ENCODE results near the gene CKLF. TPM values are rescaled to one million over a fixed set of nuclear protein-coding genes. Genes with fewer than 3 reads are reported as not detected.

The CKLF gene
- total and polyA plus RNA-seq, 4 donors, result 9.5 to 36.1 (median 21.5) TPM

GRCh38 chr16:66507731-66508239, 44.6 kb upstream of the CKLF start:
- DNase-seq (ENCODE audit: low spot score), result no peak
- Histone ChIP-seq H3K9me3 (ENCODE audit: control insufficient read depth in 4 of 4, low read length in 3 of 4) (no peaks in the 10 kb centered on the region), H3K4me3 (ENCODE audit: low read depth in 1 of 3, low read length in 3 of 3) (no peak overlapping the region), H3K27me3 (ENCODE audit: control insufficient read depth in 4 of 4, insufficient read depth in 4 of 4, low read length in 3 of 4) (no peaks in the 10 kb centered on the region), H3K27ac (ENCODE audit: low read depth in 1 of 2, low read length in 2 of 2) (peak overlapping the region in 1 of 2 donors; percentile 23), H3K36me3 (ENCODE audit: control insufficient read depth in 4 of 4, insufficient read depth in 3 of 4, low read depth in 1 of 4, low read length in 3 of 4) (no peaks in the 10 kb centered on the region), H3K4me1 (ENCODE audit: control insufficient read depth in 4 of 4, insufficient read depth in 4 of 4, low read length in 3 of 4) (peaks cover 18 to 47% (median 38%) of the 10 kb centered on the region in 4 donors), H3K9ac (ENCODE audit: low read depth in 1 of 2, low read length in 2 of 2) (no peak overlapping the region)
- WGBS, result 78% methylated on average over 4 of the region's 4 CpGs
- TF ChIP-seq RAD21 (IDR thresholded peaks at IDR 0.05) (no peak), JUND (IDR thresholded peaks at IDR 0.05) (no peak), HNF4G (IDR thresholded peaks at IDR 0.05) (no peak)

GRCh38 chr16:66508248-66508913, 44.0 kb upstream of the CKLF start:
- Histone ChIP-seq H3K27ac (ENCODE audit: low read depth in 1 of 2, low read length in 2 of 2) (peak overlapping the region; percentile 4 to 23), H3K27me3 (ENCODE audit: control insufficient read depth in 4 of 4, insufficient read depth in 4 of 4, low read length in 3 of 4) (no peaks in the 10 kb centered on the region), H3K9ac (ENCODE audit: low read depth in 1 of 2, low read length in 2 of 2) (no peak overlapping the region), H3K4me3 (ENCODE audit: low read depth in 1 of 3, low read length in 3 of 3) (no peak overlapping the region), H3K36me3 (ENCODE audit: control insufficient read depth in 4 of 4, insufficient read depth in 3 of 4, low read depth in 1 of 4, low read length in 3 of 4) (no peaks in the 10 kb centered on the region), H3K9me3 (ENCODE audit: control insufficient read depth in 4 of 4, low read length in 3 of 4) (no peaks in the 10 kb centered on the region), H3K4me1 (ENCODE audit: control insufficient read depth in 4 of 4, insufficient read depth in 4 of 4, low read length in 3 of 4) (peaks cover 18 to 48% (median 37%) of the 10 kb centered on the region in 4 donors)
- TF ChIP-seq RXRA (IDR thresholded peaks at IDR 0.05), result no peak
- TF ChIP-seq YY1 (IDR thresholded peaks at IDR 0.05), result no peak
- no peak for TF ChIP-seq FOXA1 (IDR thresholded peaks at IDR 0.05)
- no peak for TF ChIP-seq FOXA2 (IDR thresholded peaks at IDR 0.05)
- no peak for DNase-seq (ENCODE audit: low spot score)
- 74% methylated on average over 7 of the region's 7 CpGs for WGBS

GRCh38 chr16:66508914-66509496, 43.4 kb upstream of the CKLF start:
- H3K27ac ChIP-seq (ENCODE audit: low read depth in 1 of 2, low read length in 2 of 2), result peak overlapping the region; percentile 4 to 39
- 96% methylated on average over 9 of the region's 9 CpGs for WGBS

More at GRCh38 chr16:66508914-66509496, 43.4 kb upstream of the CKLF start:
- no peak for TF ChIP-seq GABPA (IDR thresholded peaks at IDR 0.05 in 1 of 2, conservative IDR thresholded peaks at IDR 0.05 in 1 of 2)
- no peak for TF ChIP-seq EGR1 (IDR thresholded peaks at IDR 0.05; ENCODE audit: low read depth in 2 of 2)
- TF ChIP-seq HNF4G (IDR thresholded peaks at IDR 0.05), result no peak
- no peak for TF ChIP-seq SP1 (IDR thresholded peaks at IDR 0.05)
- no peak for TF ChIP-seq CTCF (IDR thresholded peaks at IDR 0.05; ENCODE audit: low read depth, low read length, missing input control)
- TF ChIP-seq YY1 (IDR thresholded peaks at IDR 0.05), result no peak
- no peak for TF ChIP-seq JUND (IDR thresholded peaks at IDR 0.05)
- no peak for TF ChIP-seq HNF4A (conservative IDR thresholded peaks at IDR 0.05)
- no peak for TF ChIP-seq ZBTB33 (IDR thresholded peaks at IDR 0.05)
- TF ChIP-seq REST (IDR thresholded peaks at IDR 0.05), result no peak
- TF ChIP-seq RAD21 (IDR thresholded peaks at IDR 0.05), result no peak
- TF ChIP-seq NR2F2 (IDR thresholded peaks at IDR 0.05), result no peak
- TF ChIP-seq RXRA (IDR thresholded peaks at IDR 0.05), result no peak
- TF ChIP-seq ATF3 (IDR thresholded peaks at IDR 0.05), result no peak
- no peak for TF ChIP-seq MAX (IDR thresholded peaks at IDR 0.05)
- TF ChIP-seq FOXA2 (IDR thresholded peaks at IDR 0.05), result no peak
- TF ChIP-seq TAF1 (conservative IDR thresholded peaks at IDR 0.05), result no peak
- TF ChIP-seq FOXA1 (IDR thresholded peaks at IDR 0.05), result no peak
- H3K4me1 ChIP-seq (ENCODE audit: control insufficient read depth in 4 of 4, insufficient read depth in 4 of 4, low read length in 3 of 4), result peaks cover 20 to 49% (median 38%) of the 10 kb centered on the region in 4 donors
- H3K36me3 ChIP-seq (ENCODE audit: control insufficient read depth in 4 of 4, insufficient read depth in 3 of 4, low read depth in 1 of 4, low read length in 3 of 4), result no peaks in the 10 kb centered on the region
- no peak for DNase-seq (ENCODE audit: low spot score)
- no peaks in the 10 kb centered on the region for H3K9me3 ChIP-seq (ENCODE audit: control insufficient read depth in 4 of 4, low read length in 3 of 4)
- H3K9ac ChIP-seq (ENCODE audit: low read depth in 1 of 2, low read length in 2 of 2), result no peak overlapping the region
- H3K4me3 ChIP-seq (ENCODE audit: low read depth in 1 of 3, low read length in 3 of 3), result no peak overlapping the region
- no peaks in the 10 kb centered on the region for H3K27me3 ChIP-seq (ENCODE audit: control insufficient read depth in 4 of 4, insufficient read depth in 4 of 4, low read length in 3 of 4)

Measured in liver (tissue), 9 donors.